GM23338 (cell line): ENCODE data around the gene DCAF6. TPM values are rescaled to one million over a fixed set of nuclear protein-coding genes. Genes with fewer than 3 reads are reported as not detected.

Experiments used
- ATAC-seq: fragments of 200-7000 bp; cut with Tn5 transposase; 3 replicates; pipeline ENCODE4 v1.9.1; 2020
- DNase-seq: peaks from one replicate; pipeline ENCODE4 v3.0.0-alpha.2; 2015; ENCODE audit warnings: low spot score
- H2AFZ ChIP-seq: fragments of 200-600 bp; sonication (generic); 2 replicates; pipeline ENCODE4 v1.8.0; 2016; ENCODE audit warnings: antibody characterized with exemption, mild to moderate bottlenecking, moderate library complexity
- H3F3A ChIP-seq: fragments of 200-600 bp; sonication (generic); replicated peaks from 2 replicates; pipeline ENCODE4 v1.8.0; 2017; ENCODE audit warnings: antibody characterized with exemption, mixed run types, low read depth
- H3K27ac ChIP-seq: fragments of 200-600 bp; sonication (generic); 2 replicates; pipeline ENCODE4 v1.6.1; 2016; ENCODE audit warnings: low read depth
- H3K27me3 ChIP-seq: fragments of 200-600 bp; sonication (generic); 2 replicates; pipeline ENCODE4 v1.8.0; 2016; ENCODE audit warnings: mild to moderate bottlenecking, mixed run types, moderate library complexity; ENCODE audit not compliant: insufficient read depth
- H3K36me3 ChIP-seq: fragments of 200-600 bp; sonication (generic); 2 replicates; pipeline ENCODE4 v1.8.0; 2016; ENCODE audit warnings: mild to moderate bottlenecking; ENCODE audit not compliant: insufficient read depth
- H3K4me1 ChIP-seq: fragments of 200-600 bp; sonication (generic); 2 replicates; pipeline ENCODE4 v1.8.0; 2016; ENCODE audit warnings: mild to moderate bottlenecking, moderate library complexity; ENCODE audit not compliant: insufficient read depth
- H3K4me2 ChIP-seq: fragments of 200-600 bp; sonication (generic); 2 replicates; pipeline ENCODE4 v1.7.1; 2017; ENCODE audit warnings: mixed run types
- H3K4me3 ChIP-seq: fragments of 200-600 bp; sonication (generic); 2 replicates; pipeline ENCODE4 v1.6.1; 2016; ENCODE audit warnings: mixed run types
- H3K79me2 ChIP-seq: fragments of 200-600 bp; sonication (generic); replicated peaks from 2 replicates; pipeline ENCODE4 v1.8.0; 2017; ENCODE audit warnings: mild to moderate bottlenecking; ENCODE audit not compliant: insufficient read depth
- H3K9me2 ChIP-seq: fragments of 200-600 bp; sonication (generic); 2 replicates; pipeline ENCODE4 v1.8.0; 2017; ENCODE audit not compliant: insufficient read depth
- H4K20me1 ChIP-seq: fragments of 200-600 bp; sonication (generic); replicated peaks from 2 replicates; pipeline ENCODE4 v1.8.0; 2017; ENCODE audit warnings: mild to moderate bottlenecking; ENCODE audit not compliant: insufficient read depth
- H3K27ac Mint-ChIP-seq: 2 replicates; pipeline ENCODE4 v1.8.0; 2020; ENCODE audit warnings: inconsistent platforms, mild to moderate bottlenecking, moderate library complexity, mixed read lengths
- H3K27me3 Mint-ChIP-seq: 3 replicates; pipeline ENCODE4 v1.8.0; 2022; ENCODE audit warnings: low read depth, mild to moderate bottlenecking, moderate library complexity, mixed read lengths, inconsistent platforms; ENCODE audit not compliant: insufficient read depth, poor library complexity
- H3K36me3 Mint-ChIP-seq: 3 replicates; pipeline ENCODE4 v1.8.0; 2021; ENCODE audit warnings: low read depth, mild to moderate bottlenecking, inconsistent platforms, moderate library complexity, mixed read lengths
- H3K4me1 Mint-ChIP-seq: 3 replicates; pipeline ENCODE4 v1.8.0; 2020; ENCODE audit warnings: mild to moderate bottlenecking, inconsistent platforms, mixed read lengths
- H3K4me3 Mint-ChIP-seq: 3 replicates; pipeline ENCODE4 v1.8.0; 2021; ENCODE audit warnings: moderate library complexity, mild to moderate bottlenecking, inconsistent platforms, mixed read lengths
- H3K9me3 Mint-ChIP-seq: 3 replicates; pipeline ENCODE4 v1.8.0; 2020; ENCODE audit warnings: moderate library complexity, mild to moderate bottlenecking, inconsistent platforms, mixed read lengths
- CREB1 ChIP-seq: fragments of 250-450 bp; sonication (Bioruptor Pico); IDR thresholded peaks from 2 replicates; pipeline ENCODE4 v1.5.0; 2020; ENCODE audit warnings: low read depth, mild to moderate bottlenecking, moderate library complexity
- CTCF ChIP-seq, 2 experiments: fragments of 200-600 bp in 1 of 2; sonication (generic) in 1 of 2; conservative IDR thresholded peaks; 2 replicates each; pipeline versions ENCODE4 v1.5.1 to v1.6.1; 2016 to 2017; ENCODE audit warnings: antibody characterized with exemption in 2 of 2, low read depth in 2 of 2, mild to moderate bottlenecking in 2 of 2, moderate library complexity in 1 of 2
- EZH2 ChIP-seq: fragments of 200-600 bp; sonication (generic); IDR thresholded peaks from one replicate; pipeline ENCODE4 v1.8.0; 2017; ENCODE audit warnings: antibody characterized with exemption, mild to moderate bottlenecking, low read depth; ENCODE audit not compliant: unreplicated experiment
- EZH2phosphoT487 ChIP-seq: fragments of 200-600 bp; sonication (generic); IDR thresholded peaks from one replicate; pipeline ENCODE4 v1.8.1; 2018; ENCODE audit warnings: antibody characterized with exemption; ENCODE audit not compliant: unreplicated experiment
- POLR2AphosphoS5 ChIP-seq: IDR thresholded peaks from 2 replicates; pipeline ENCODE4 v1.6.1; 2016; ENCODE audit warnings: antibody characterized with exemption, low read depth
- STAT1 ChIP-seq: IDR thresholded peaks from one replicate; pipeline ENCODE4 v1.6.1; 2016; ENCODE audit warnings: antibody characterized with exemption; ENCODE audit not compliant: unreplicated experiment
- ZNF331 ChIP-seq: fragments of 250-450 bp; sonication (Bioruptor Pico); IDR thresholded peaks from 2 replicates; pipeline ENCODE4 v1.5.0; 2020; ENCODE audit warnings: low read depth, mild to moderate bottlenecking, moderate library complexity
- ZNF462 ChIP-seq: fragments of 250-450 bp; sonication (Bioruptor Pico); IDR thresholded peaks from 2 replicates; pipeline ENCODE4 v1.5.0; 2020; ENCODE audit warnings: mild to moderate bottlenecking, moderate library complexity
- polyA plus RNA-seq: library from polyadenylated mRNA; unstranded; fragments of >200 nt; fragmentation: Nextera tagmentation; extraction: Ambion mirVana; gene quantifications from 2 replicates; pipeline ENCODE4 v1.2.1, GENCODE V29; 2016
- total RNA-seq: library from RNA; depleted of rRNA; stranded (reverse); fragments of >200 nt; shearing (Covaris generic); gene quantifications from 2 replicates; pipeline ENCODE4 v1.2.3, GENCODE V29; 2014

Gene DCAF6
- total and polyA plus RNA-seq, 2 experiments from 2014 or later = 18.6 to 27.3 TPM

GRCh38 chr1:167904652-167905130, 31.8 kb upstream of the DCAF6 start:
- H3K9me3 Mint-ChIP-seq = peaks cover 9% of the 10 kb centered on the region
- H3K27ac Mint-ChIP-seq = no peak overlapping the region
- DNase-seq (no peak), ATAC-seq (peak; percentile 74)
- no peak overlapping the region for H3K4me3 Mint-ChIP-seq
- peaks cover 2% of the 10 kb centered on the region for H3K27me3 Mint-ChIP-seq
- Histone ChIP-seq H3K27me3 (no peaks in the 10 kb centered on the region), H2AFZ (peak overlapping the region; percentile 63), H3K27ac (peak overlapping the region; percentile 65; the same call in 1 of the 2 replicates), H3F3A (no peaks in the 10 kb centered on the region), H3K4me3 (no peak overlapping the region), H3K9me2 (no peaks in the 10 kb centered on the region), H3K4me1 (peaks cover 20% of the 10 kb centered on the region), H3K4me2 (peak overlapping the region; percentile 49), H4K20me1 (no peaks in the 10 kb centered on the region), H3K36me3 (peaks cover 3% of the 10 kb centered on the region; the same call in 1 of the 2 replicates), H3K79me2 (no peaks in the 10 kb centered on the region)
- no peak for TF ChIP-seq CREB1 (CRISPR knock-in tag)
- 0 out of 4 replicates have a peak, but pooled peaks of 1 of the 2 experiments have one; percentile 2 for TF ChIP-seq CTCF (conservative IDR thresholded peaks at IDR 0.05; ENCODE audit: low read depth in 2 of 2)
- peaks cover 17% of the 10 kb centered on the region for H3K4me1 Mint-ChIP-seq
- H3K36me3 Mint-ChIP-seq = peaks cover 4% of the 10 kb centered on the region; the same call in 2 of the 3 replicates

GRCh38 chr1:167905182-167905581, 31.3 kb upstream of the DCAF6 start:
- Histone ChIP-seq H3K4me2 (peak overlapping the region; percentile 49), H3F3A (no peaks in the 10 kb centered on the region), H4K20me1 (no peaks in the 10 kb centered on the region), H3K36me3 (peaks cover 8% of the 10 kb centered on the region; the same call in 1 of the 2 replicates), H3K4me3 (no peak overlapping the region; the same call in 1 of the 2 replicates), H3K79me2 (no peaks in the 10 kb centered on the region), H3K9me2 (no peaks in the 10 kb centered on the region), H3K27me3 (no peaks in the 10 kb centered on the region), H3K27ac (peak overlapping the region; percentile 65), H2AFZ (peak overlapping the region; percentile 14; the same call in 1 of the 2 replicates), H3K4me1 (peaks cover 20% of the 10 kb centered on the region)
- ATAC-seq (peak; percentile 98), DNase-seq (peak; percentile 66)
- H3K9me3 Mint-ChIP-seq = peaks cover 14% of the 10 kb centered on the region
- H3K4me1 Mint-ChIP-seq = peaks cover 17% of the 10 kb centered on the region
- no peak overlapping the region for H3K4me3 Mint-ChIP-seq
- peak overlapping the region; percentile 63 for H3K27ac Mint-ChIP-seq
- peaks cover 3% of the 10 kb centered on the region for H3K27me3 Mint-ChIP-seq
- peaks cover 9% of the 10 kb centered on the region for H3K36me3 Mint-ChIP-seq
- TF ChIP-seq EZH2 (no peak), POLR2AphosphoS5 (no peak), ZNF462 (CRISPR knock-in tag) (no peak), CTCF (conservative IDR thresholded peaks at IDR 0.05; ENCODE audit: low read depth in 2 of 2) (no peak), CREB1 (CRISPR knock-in tag) (no peak), STAT1 (no peak), EZH2phosphoT487 (no peak), ZNF331 (no peak)
